Left ventricle myocardium inferior (tissue), 1 donor: Measurements from ENCODE around the gene PRRX2. TPM values are rescaled to one million over a fixed set of nuclear protein-coding genes. Genes with fewer than 3 reads are reported as not detected.
A peak's percentile ranks its signal among the peaks of the same experiment; 100 is the strongest.

Experiments
- DNase-seq: peaks from one replicate; pipeline ENCODE4 v3.0.0-alpha.2; 2020
- H3K27ac ChIP-seq: fragments of 200-600 bp; replicated peaks from 2 replicates; pipeline ENCODE4 v1.8.0; 2021
- H3K27me3 ChIP-seq: fragments of 200-600 bp; 2 replicates; pipeline ENCODE4 v1.8.0; 2021; ENCODE audit warnings: low read depth
- H3K36me3 ChIP-seq: fragments of 200-600 bp; 2 replicates; pipeline ENCODE4 v1.8.0; 2021
- H3K4me1 ChIP-seq: fragments of 200-600 bp; 2 replicates; pipeline ENCODE4 v1.8.0; 2021
- H3K4me3 ChIP-seq: fragments of 200-600 bp; 2 replicates; pipeline ENCODE4 v1.8.0; 2021; ENCODE audit warnings: mild to moderate bottlenecking, moderate library complexity
- H3K9me3 ChIP-seq: fragments of 200-600 bp; replicated peaks from 2 replicates; pipeline ENCODE4 v1.8.0; 2021
- intact Hi-C: fragments of 100-400 bp; cut with micrococcal nuclease; formaldehyde crosslinking; loops from one replicate; pipeline ENCODE4 v1.11.0; 2022
- total RNA-seq: library from RNA; stranded (reverse); fragmentation: NEBNext Ultra II Directional; extraction: Animal tissue kit (Norgen Biotek cat#: 25700); gene quantifications from one replicate; pipeline ENCODE4 v1.2.1, GENCODE V29; 2021
- TF ChIP-seq, protein P1 (sequence below): fragments of 200-600 bp; IDR thresholded peaks from 2 replicates; pipeline ENCODE4 v1.8.0; 2021; ENCODE audit warnings: antibody characterized with exemption, mild to moderate bottlenecking, borderline replicate concordance
- donor health status: DM: no; HTN: yes; CAD: no; lungs with severe emphysema.

PRRX2 gene
- total RNA-seq, 1 donor from 2014 or later: 0.85 TPM

DNA sequence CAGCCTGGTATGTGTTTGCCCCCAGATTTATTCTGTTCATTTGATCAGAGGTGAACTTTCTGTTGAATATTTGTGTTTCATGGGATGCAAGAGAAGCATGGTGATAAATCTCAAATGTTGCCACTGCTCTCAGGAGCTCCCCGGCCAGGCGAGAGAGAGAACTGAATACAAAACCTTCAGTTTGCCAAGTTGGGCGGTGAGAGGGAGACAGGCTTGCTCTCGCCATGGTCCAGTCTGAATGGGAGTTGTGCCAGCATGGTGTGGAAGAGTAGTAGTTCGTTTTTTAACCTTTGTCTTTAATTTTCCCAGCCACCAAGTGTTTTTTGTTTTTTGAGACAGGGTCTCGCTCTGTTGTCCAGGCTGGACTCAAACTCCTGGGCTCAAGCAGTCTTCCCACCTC lies 36.7 kb upstream of the PRRX2 start:
- TF ChIP-seq, protein P1, sequence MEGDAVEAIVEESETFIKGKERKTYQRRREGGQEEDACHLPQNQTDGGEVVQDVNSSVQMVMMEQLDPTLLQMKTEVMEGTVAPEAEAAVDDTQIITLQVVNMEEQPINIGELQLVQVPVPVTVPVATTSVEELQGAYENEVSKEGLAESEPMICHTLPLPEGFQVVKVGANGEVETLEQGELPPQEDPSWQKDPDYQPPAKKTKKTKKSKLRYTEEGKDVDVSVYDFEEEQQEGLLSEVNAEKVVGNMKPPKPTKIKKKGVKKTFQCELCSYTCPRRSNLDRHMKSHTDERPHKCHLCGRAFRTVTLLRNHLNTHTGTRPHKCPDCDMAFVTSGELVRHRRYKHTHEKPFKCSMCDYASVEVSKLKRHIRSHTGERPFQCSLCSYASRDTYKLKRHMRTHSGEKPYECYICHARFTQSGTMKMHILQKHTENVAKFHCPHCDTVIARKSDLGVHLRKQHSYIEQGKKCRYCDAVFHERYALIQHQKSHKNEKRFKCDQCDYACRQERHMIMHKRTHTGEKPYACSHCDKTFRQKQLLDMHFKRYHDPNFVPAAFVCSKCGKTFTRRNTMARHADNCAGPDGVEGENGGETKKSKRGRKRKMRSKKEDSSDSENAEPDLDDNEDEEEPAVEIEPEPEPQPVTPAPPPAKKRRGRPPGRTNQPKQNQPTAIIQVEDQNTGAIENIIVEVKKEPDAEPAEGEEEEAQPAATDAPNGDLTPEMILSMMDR: no peak
- no peak overlapping the region for H3K27ac ChIP-seq
- no peak for DNase-seq
- intact Hi-C loops: no loop called here
- H3K4me1 ChIP-seq: peaks cover 81% of the 10 kb centered on the region
- H3K27me3 ChIP-seq: no peaks in the 10 kb centered on the region
- H3K36me3 ChIP-seq: peaks cover 15% of the 10 kb centered on the region
- H3K4me3 ChIP-seq: no peak overlapping the region
- no peaks in the 10 kb centered on the region for H3K9me3 ChIP-seq

DNA sequence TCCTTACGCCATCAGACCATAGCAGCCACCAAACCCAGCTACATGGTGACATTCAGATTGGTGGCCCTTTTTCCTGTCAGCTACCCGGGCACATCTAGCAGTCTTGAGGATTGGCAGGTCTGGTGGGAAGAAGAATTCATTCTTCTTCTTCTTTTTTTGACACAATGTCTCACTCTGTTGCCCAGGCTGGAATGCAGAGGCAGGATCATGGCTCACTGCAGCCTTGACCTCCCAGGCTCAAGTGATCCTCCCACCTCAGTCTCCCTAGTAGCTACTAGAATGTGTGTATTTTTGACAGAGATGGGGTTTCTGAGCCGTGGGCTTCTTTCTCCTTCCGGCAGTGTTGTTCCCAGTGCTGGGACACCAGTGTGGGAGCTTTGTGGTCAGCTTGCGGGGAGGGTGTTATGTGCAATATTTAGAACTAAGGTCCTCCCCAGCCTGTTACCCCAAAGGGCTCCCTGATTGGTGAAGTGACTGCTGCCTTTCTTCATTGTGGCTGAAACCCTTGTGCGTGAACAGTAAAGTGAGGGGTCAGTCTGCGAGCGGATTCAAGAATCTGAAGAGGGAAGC lies 36.1 kb upstream of the PRRX2 start:
- H3K36me3 ChIP-seq: peaks cover 21% of the 10 kb centered on the region
- no peak overlapping the region for H3K27ac ChIP-seq
- H3K4me3 ChIP-seq: no peak overlapping the region
- H3K27me3 ChIP-seq: no peaks in the 10 kb centered on the region
- H3K9me3 ChIP-seq: no peaks in the 10 kb centered on the region
- peaks cover 81% of the 10 kb centered on the region for H3K4me1 ChIP-seq
- TF ChIP-seq, protein P1: no peak
- intact Hi-C loops: no loop called here
- no peak for DNase-seq

DNA sequence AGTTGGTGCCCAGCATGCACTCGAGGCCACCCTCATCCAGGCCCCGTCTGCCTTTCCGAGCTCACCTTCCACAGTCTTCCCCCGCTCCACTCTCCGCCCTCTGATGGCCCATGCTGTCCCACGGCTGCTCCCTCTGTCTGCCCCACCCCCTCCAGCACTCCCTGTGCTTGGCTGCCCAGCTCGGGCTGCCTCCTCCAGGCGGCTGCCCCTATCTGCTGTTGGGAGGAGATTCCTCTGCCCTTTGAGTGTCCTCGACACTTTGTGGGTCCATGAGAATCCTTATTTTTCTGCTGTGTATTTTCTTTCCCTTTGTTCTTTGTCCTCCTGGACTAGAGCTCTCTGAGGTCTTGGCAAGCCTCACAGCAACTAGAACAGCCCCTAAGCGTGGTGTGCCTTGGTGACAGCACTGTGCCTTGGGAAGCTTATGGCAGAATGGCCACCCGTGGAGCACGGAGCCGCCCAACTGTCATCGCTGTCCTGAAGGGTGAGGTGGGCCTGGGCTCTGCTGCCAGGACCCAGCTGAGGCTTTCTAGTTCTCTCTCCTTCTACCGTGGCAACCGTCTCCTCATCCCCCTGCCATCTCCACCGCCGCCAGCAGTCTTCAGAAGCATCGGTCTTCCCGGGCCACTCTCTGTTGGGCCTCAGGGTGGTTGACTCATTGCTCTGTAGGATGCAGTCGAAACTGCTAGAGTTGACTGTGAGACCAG lies 34.3 kb upstream of the PRRX2 start:
- no peaks in the 10 kb centered on the region for H3K9me3 ChIP-seq
- peak; percentile 61 for DNase-seq

DNA sequence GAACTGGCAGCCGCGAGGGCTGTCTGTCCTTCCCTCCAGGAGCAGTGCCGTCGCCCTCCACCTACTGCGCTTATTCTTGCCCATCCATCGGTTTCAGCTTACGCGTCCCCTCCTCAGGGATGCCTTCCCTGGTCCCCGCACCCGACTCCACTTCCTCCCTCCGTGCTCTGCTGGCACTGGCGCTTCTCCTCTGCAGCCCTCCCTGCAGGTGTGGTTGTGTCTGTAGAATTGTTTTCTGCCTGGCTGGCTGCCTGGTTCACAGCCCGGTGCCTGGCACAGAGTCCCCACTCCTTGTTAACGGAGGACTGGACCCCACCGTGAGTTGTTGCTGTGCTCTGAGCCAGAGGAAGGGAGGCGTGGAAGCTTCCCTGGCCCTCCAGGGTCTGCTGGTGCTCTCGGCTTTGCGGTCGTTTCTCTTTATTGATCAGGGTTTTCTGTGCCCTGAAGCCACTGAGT lies 33.7 kb upstream of the PRRX2 start:
- peaks cover 65% of the 10 kb centered on the region for H3K4me1 ChIP-seq
- peaks cover 44% of the 10 kb centered on the region for H3K36me3 ChIP-seq
- DNase-seq: no peak
- TF ChIP-seq, protein P1: no peak
- intact Hi-C loops: no loop called here
- peak overlapping the region; percentile 75 for H3K27ac ChIP-seq
- H3K4me3 ChIP-seq: peak overlapping the region; percentile 35
- H3K9me3 ChIP-seq: no peaks in the 10 kb centered on the region
- H3K27me3 ChIP-seq: no peaks in the 10 kb centered on the region

More for the DNA sequence above, 34.3 kb upstream of the PRRX2 start:
- intact Hi-C loops: no loop called here
- TF ChIP-seq, protein P1: no peak
- Histone ChIP-seq H3K4me1 (peaks cover 71% of the 10 kb centered on the region), H3K4me3 (peak overlapping the region; percentile 35), H3K27me3 (no peaks in the 10 kb centered on the region), H3K36me3 (peaks cover 39% of the 10 kb centered on the region), H3K27ac (peak overlapping the region; percentile 75)

DNA sequence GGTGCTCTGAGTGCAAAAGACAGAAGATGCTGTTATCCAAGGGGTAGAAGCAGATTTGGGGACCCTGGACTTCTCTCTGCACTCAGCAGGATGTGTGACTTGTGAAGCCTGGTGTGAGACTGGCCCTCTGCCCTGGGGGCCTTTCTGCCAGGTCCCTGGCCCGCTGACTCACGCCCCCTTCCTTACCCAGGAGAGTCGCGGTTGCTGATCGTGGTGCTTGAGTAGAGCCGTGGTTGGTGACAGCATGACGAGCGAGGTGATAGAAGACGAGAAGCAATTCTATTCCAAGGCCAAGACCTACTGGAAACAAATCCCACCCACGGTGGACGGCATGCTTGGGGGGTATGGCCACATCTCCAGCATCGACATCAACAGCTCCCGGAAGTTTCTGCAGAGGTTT lies 33.0 kb upstream of the PRRX2 start:
- Histone ChIP-seq H3K4me3 (no peak overlapping the region), H3K9me3 (no peaks in the 10 kb centered on the region), H3K36me3 (peaks cover 52% of the 10 kb centered on the region), H3K27ac (peak overlapping the region; percentile 3), H3K4me1 (peaks cover 58% of the 10 kb centered on the region), H3K27me3 (no peaks in the 10 kb centered on the region)
- intact Hi-C loops: no loop called here
- no peak for DNase-seq
- TF ChIP-seq, protein P1: no peak
